ENCODE results near the gene SLFN11. TPM values are rescaled to one million over a fixed set of nuclear protein-coding genes. Genes with fewer than 3 reads are reported as not detected.
"Not testable (repeated sequence)": the region's sequence is repeated elsewhere in the genome, so short reads cannot be mapped to it uniquely, and the experiment has no call there.

Gene SLFN11
- total RNA-seq, 1 donor from 2014 or later, result 23.8 TPM

DNA sequence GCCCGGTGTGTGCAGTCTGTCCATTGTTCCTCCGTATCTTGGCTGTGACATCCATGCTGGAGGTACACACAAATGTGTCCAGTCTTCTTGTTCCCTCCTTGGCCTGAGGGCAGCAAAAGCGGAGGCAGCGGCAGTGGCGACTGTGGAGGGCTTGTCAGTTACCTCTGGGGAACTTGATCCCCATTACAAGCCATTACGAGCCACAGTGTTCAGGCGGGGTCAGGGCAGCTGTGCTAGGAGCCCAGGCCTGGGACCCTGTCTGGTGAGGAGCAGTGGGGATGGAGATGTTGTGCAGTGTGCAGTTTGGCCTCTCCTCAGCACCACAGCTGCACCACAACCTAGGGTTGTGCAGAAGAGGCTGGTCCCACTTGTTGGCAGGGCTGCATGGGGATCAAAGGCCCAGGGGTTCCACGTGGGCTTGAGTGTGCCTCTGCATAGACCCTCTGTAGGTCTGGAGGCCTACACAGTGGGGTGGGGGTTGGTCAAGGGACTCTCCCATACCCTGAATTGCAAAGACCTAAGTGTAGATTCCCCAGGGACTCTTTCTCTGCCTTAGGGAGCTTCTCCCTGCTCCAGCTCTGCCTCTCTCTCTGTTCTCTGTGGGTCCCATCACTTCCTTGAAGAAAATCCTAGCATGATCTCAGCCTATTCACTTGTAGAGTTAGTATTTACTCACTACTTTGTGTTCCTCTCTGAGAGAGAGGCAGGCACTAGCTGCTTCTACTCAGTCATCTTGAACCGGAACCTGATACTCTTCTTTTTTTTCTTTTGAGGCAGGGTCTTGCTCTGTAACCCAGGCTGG is 58.8 kb downstream of the SLFN11 start:
- Mint-ChIP-seq H3K4me1 (ENCODE audit: unreplicated experiment) (peaks cover 25% of the 10 kb centered on the region), H3K9me3 (ENCODE audit: unreplicated experiment) (no peaks in the 10 kb centered on the region), H3K4me3 (ENCODE audit: unreplicated experiment) (no peak overlapping the region), H3K27me3 (ENCODE audit: unreplicated experiment) (peaks cover 27% of the 10 kb centered on the region), H3K36me3 (ENCODE audit: unreplicated experiment) (no peaks in the 10 kb centered on the region), H3K27ac (ENCODE audit: unreplicated experiment) (peak overlapping the region; percentile 78)
- TF ChIP-seq, protein P1, sequence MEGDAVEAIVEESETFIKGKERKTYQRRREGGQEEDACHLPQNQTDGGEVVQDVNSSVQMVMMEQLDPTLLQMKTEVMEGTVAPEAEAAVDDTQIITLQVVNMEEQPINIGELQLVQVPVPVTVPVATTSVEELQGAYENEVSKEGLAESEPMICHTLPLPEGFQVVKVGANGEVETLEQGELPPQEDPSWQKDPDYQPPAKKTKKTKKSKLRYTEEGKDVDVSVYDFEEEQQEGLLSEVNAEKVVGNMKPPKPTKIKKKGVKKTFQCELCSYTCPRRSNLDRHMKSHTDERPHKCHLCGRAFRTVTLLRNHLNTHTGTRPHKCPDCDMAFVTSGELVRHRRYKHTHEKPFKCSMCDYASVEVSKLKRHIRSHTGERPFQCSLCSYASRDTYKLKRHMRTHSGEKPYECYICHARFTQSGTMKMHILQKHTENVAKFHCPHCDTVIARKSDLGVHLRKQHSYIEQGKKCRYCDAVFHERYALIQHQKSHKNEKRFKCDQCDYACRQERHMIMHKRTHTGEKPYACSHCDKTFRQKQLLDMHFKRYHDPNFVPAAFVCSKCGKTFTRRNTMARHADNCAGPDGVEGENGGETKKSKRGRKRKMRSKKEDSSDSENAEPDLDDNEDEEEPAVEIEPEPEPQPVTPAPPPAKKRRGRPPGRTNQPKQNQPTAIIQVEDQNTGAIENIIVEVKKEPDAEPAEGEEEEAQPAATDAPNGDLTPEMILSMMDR (IDR thresholded peaks at IDR 0.05), result no peak
- no peak for DNase-seq (ENCODE audit: extremely low spot score, unreplicated experiment)

DNA sequence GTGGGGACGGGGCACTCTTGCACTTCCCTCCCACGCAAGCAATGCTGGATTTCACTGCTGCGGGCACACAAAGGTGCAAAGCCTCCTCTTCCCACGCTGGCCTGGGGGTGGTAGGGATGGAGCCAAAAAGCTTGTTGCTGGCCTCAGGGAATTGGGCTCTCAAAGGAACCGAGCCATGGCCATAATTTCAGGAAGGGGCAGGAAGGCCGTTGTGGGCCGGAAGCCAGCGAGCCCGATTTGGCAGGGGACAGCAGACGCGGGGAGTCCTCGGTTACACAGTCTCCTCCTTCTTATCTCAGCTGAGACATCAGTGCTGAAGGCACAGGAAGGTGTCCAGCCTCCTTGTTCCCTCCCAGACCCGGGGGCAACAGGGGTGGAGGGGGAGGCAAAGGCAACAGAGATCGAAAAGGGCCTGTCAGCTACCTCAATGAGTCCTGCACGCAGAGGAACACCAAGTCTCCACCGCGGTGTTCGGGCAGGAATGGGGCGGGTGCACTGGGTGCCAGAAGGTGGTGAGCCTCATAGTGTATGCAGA is 59.5 kb downstream of the SLFN11 start:
- H3K4me3 Mint-ChIP-seq (ENCODE audit: unreplicated experiment), result no peak overlapping the region
- peaks cover 28% of the 10 kb centered on the region for H3K27me3 Mint-ChIP-seq (ENCODE audit: unreplicated experiment)
- H3K9me3 Mint-ChIP-seq (ENCODE audit: unreplicated experiment), result no peaks in the 10 kb centered on the region
- no peak for DNase-seq (ENCODE audit: extremely low spot score, unreplicated experiment)
- H3K36me3 Mint-ChIP-seq (ENCODE audit: unreplicated experiment), result no peaks in the 10 kb centered on the region
- peaks cover 25% of the 10 kb centered on the region for H3K4me1 Mint-ChIP-seq (ENCODE audit: unreplicated experiment)
- TF ChIP-seq, protein P1 (IDR thresholded peaks at IDR 0.05), result no peak
- no peak overlapping the region for H3K27ac Mint-ChIP-seq (ENCODE audit: unreplicated experiment)

DNA sequence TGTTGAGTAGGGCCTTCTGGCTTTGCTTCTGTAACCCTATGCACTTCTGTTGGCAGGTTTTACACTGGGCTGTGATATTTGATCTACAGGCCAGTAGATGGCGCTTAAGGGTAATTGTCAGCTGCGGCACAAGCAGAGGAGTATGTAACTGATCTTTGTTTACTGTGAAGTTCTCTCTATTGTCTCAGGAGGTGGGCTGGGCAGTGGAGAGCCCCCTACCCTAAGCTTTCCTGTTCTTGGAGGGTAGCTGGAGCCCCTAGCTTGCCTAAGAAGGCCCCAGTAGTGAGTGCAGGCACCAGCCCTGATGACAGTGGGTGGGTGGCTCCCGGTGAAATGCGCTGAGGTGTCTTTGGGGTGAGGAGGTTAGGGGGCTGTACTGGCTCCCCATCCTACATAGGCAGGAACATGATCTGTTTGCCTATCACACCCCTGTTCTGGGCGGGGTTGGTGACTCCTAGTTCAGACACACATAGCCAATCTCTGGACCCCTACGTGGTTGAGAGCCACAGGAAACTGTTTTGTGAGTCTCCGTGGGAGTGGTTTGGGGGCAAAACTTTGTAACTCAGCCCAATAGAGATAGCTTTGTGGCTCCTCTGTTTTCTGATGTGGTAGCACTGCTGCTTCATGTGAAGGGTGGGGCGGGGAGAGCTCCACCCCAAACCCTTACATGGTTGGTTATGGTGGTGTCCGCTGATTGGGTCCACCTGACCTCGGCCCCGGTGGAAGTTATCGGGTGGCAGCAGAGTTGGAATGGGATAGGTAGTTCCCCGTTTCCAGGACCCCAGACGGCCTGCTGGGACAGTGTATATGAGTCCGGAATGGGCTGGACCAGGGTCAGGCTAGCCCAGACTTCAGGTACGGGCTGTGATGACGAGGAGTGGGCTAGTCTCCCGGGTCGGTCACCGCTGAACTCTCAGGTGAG is 60.4 kb downstream of the SLFN11 start:
- no peak overlapping the region for H3K4me3 Mint-ChIP-seq (ENCODE audit: unreplicated experiment)
- no peaks in the 10 kb centered on the region for H3K36me3 Mint-ChIP-seq (ENCODE audit: unreplicated experiment)
- H3K9me3 Mint-ChIP-seq (ENCODE audit: unreplicated experiment), result no peaks in the 10 kb centered on the region
- DNase-seq (ENCODE audit: extremely low spot score, unreplicated experiment), result no peak
- no peak overlapping the region for H3K27ac Mint-ChIP-seq (ENCODE audit: unreplicated experiment)
- TF ChIP-seq, protein P1 (IDR thresholded peaks at IDR 0.05), result peak; percentile 87
- H3K4me1 Mint-ChIP-seq (ENCODE audit: unreplicated experiment), result peaks cover 25% of the 10 kb centered on the region
- peaks cover 32% of the 10 kb centered on the region for H3K27me3 Mint-ChIP-seq (ENCODE audit: unreplicated experiment)

DNA sequence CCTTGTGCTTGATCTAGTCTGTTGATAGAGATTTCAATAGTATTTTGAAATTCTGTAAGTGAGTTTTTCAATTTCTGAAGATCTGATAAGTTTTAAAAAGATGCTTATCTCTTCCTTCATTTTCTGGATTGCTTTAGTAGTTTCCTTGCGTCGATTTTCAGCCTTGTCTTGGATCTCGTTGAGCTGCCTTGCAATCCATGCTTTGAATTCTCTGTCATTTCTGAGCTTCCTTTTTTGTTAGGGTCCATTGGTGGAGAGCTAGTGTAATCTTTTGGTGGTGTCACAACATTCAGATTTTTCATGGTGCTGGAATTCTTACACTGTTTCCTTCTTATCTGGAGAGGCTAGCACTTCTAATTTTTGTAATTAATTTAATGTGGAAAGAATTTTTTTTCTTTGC is 61.1 kb downstream of the SLFN11 start:
- TF ChIP-seq, protein P1 (IDR thresholded peaks at IDR 0.05), result no peak
- peaks cover 25% of the 10 kb centered on the region for H3K4me1 Mint-ChIP-seq (ENCODE audit: unreplicated experiment)
- no peak for DNase-seq (ENCODE audit: extremely low spot score, unreplicated experiment)

DNA sequence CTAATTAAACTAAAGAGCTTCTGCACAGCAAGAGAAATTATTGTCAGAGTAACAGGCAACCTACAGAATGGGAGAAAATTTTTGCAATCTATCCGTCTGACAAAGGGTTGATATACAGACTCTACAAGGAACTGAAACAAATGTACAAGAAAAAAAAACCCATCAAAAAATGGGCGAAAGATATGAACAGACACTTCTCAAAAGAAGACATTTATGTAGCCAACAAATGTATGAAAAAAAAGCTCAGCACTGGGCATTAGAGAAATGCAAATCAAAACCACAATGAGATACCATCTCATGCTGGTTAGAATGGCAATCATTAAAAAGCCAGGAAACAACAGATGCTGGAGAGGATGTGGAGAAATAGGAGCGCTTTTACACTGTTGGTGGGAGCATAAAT is 64.1 kb downstream of the SLFN11 start:
- H3K4me3 Mint-ChIP-seq (ENCODE audit: unreplicated experiment); DNase-seq (ENCODE audit: extremely low spot score, unreplicated experiment); H3K9me3 Mint-ChIP-seq (ENCODE audit: unreplicated experiment): not testable (repeated sequence)

More for the DNA sequence above, 61.1 kb downstream of the SLFN11 start:
- H3K27ac Mint-ChIP-seq (ENCODE audit: unreplicated experiment), result no peak overlapping the region
- peaks cover 33% of the 10 kb centered on the region for H3K27me3 Mint-ChIP-seq (ENCODE audit: unreplicated experiment)
- H3K36me3 Mint-ChIP-seq (ENCODE audit: unreplicated experiment), result no peaks in the 10 kb centered on the region
- H3K9me3 Mint-ChIP-seq (ENCODE audit: unreplicated experiment), result no peaks in the 10 kb centered on the region
- no peak overlapping the region for H3K4me3 Mint-ChIP-seq (ENCODE audit: unreplicated experiment)

More for the DNA sequence above, 64.1 kb downstream of the SLFN11 start:
- H3K27me3 Mint-ChIP-seq (ENCODE audit: unreplicated experiment), result peaks cover 36% of the 10 kb centered on the region
- not testable (repeated sequence) for H3K27ac Mint-ChIP-seq (ENCODE audit: unreplicated experiment); H3K36me3 Mint-ChIP-seq (ENCODE audit: unreplicated experiment); H3K4me1 Mint-ChIP-seq (ENCODE audit: unreplicated experiment)

Other genes starting within 250 kb of the SLFN11 start
- 10.7 and 11.8 TPM in 2 replicates for gene NLE1, start 231.3 kb downstream of the SLFN11 start, total RNA-seq
- gene UNC45B, start 225.8 kb downstream of the SLFN11 start, total RNA-seq, result not detected in 2 replicates
- gene SLC35G3, start 179.2 kb downstream of the SLFN11 start, total RNA-seq, result not detected in 2 replicates
- 79.0 and 82.4 TPM in 2 replicates for gene SLFN5, start 130.5 kb downstream of the SLFN11 start, total RNA-seq
- 24.2 and 24.4 TPM in 2 replicates for gene SLFN12, start 58.9 kb upstream of the SLFN11 start, total RNA-seq
- gene SLFN13, start 75.1 kb upstream of the SLFN11 start, total RNA-seq, result 6.4 and 9.0 TPM in 2 replicates
- not detected in 2 replicates for gene SLFN12L, start 164.1 kb upstream of the SLFN11 start, total RNA-seq
- not detected in 2 replicates for gene SLFN14, start 187.2 kb upstream of the SLFN11 start, total RNA-seq
- gene PEX12, start 204.9 kb upstream of the SLFN11 start, total RNA-seq, result 6.9 and 7.0 TPM in 2 replicates
- gene AP2B1, start 213.7 kb upstream of the SLFN11 start, total RNA-seq, result 201 and 208 TPM in 2 replicates